ENCODE measurements around the gene EML5. TPM values are rescaled to one million over a fixed set of nuclear protein-coding genes. Genes with fewer than 3 reads are reported as not detected.

The EML5 gene
- total and polyA plus RNA-seq, 2 donors (not counting 3 experiments of a cell fraction or from before 2014, with no cell fraction given) = not detected

DNA sequence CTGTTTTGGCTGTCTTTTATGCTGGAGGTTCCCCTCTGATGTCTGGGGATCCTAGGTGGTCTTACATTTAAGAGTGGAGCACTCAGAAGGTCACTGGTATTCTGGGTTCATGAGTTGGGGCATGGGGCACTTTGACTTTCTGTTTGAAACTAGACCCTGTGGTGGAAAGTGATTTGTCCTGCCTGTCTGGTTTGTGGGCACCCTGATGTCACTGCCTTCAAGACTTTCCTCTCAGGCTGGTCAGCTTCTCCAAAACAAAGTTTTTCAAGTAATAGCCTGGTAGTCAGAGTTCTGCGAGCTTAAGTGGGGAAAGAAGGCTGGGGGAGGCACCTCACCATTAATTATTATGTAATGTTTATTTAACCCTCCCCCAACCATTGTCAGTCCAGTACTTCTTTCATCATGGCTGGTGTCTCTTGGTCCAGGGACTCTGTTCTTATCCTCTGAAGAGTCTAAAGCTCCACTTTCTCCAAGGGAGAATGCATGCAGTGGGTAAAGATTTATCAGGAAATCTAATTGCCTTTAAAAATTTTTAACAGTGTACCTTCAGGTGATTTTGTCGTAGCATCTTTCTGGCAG, 194.6 kb downstream of the EML5 start:
- no peaks in the 10 kb centered on the region for H3K4me1 ChIP-seq (ENCODE audit: control insufficient read depth, extremely low read depth, insufficient read depth, low read length)
- no TSS peak for BruUV-seq (replicated peaks)
- TF ChIP-seq EZH2 (IDR thresholded peaks at IDR 0.05; ENCODE audit: borderline replicate concordance, low read depth, low read length, severe bottlenecking) = no peak
- no peak for TF ChIP-seq FOS (IDR thresholded peaks at IDR 0.05; ENCODE audit: borderline replicate concordance, insufficient read depth, low read length)
- TF ChIP-seq, protein P1, sequence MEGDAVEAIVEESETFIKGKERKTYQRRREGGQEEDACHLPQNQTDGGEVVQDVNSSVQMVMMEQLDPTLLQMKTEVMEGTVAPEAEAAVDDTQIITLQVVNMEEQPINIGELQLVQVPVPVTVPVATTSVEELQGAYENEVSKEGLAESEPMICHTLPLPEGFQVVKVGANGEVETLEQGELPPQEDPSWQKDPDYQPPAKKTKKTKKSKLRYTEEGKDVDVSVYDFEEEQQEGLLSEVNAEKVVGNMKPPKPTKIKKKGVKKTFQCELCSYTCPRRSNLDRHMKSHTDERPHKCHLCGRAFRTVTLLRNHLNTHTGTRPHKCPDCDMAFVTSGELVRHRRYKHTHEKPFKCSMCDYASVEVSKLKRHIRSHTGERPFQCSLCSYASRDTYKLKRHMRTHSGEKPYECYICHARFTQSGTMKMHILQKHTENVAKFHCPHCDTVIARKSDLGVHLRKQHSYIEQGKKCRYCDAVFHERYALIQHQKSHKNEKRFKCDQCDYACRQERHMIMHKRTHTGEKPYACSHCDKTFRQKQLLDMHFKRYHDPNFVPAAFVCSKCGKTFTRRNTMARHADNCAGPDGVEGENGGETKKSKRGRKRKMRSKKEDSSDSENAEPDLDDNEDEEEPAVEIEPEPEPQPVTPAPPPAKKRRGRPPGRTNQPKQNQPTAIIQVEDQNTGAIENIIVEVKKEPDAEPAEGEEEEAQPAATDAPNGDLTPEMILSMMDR (IDR thresholded peaks at IDR 0.05; ENCODE audit: extremely low read depth in 1 of 2, insufficient read depth in 1 of 2, low read depth in 1 of 2, low read length in 2 of 2) = no peak
- TF ChIP-seq, protein P2, sequence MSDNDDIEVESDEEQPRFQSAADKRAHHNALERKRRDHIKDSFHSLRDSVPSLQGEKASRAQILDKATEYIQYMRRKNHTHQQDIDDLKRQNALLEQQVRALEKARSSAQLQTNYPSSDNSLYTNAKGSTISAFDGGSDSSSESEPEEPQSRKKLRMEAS (IDR thresholded peaks at IDR 0.05; ENCODE audit: insufficient read depth, insufficient read length) = no peak
- no peak for TF ChIP-seq JUN (IDR thresholded peaks at IDR 0.05; ENCODE audit: borderline replicate concordance, insufficient read depth, insufficient read length, low read depth)
- no peak for TF ChIP-seq POLR2A (IDR thresholded peaks at IDR 0.05; ENCODE audit: low read depth, low read length)
- TF ChIP-seq GATA2 (IDR thresholded peaks at IDR 0.05; ENCODE audit: insufficient read depth, insufficient read length, low read depth, low read length) = no peak
- H4K20me1 ChIP-seq (replicated peaks; ENCODE audit: control insufficient read depth, extremely low read depth, insufficient read depth, low read length) = no peaks in the 10 kb centered on the region
- ChIA-PET POLR2A (no interaction called here), CTCF (no interaction called here)
- H2AFZ ChIP-seq (ENCODE audit: low read depth, low read length) = no peak overlapping the region
- H3K9me1 ChIP-seq (replicated peaks; ENCODE audit: control insufficient read depth, extremely low read depth, insufficient read depth, low read length) = no peaks in the 10 kb centered on the region
- FAIRE-seq (no peak), DNase-seq (ENCODE audit: low read depth, low spot score) (no peak)
- intact Hi-C loops (cut with micrococcal nuclease) (no loop called here), dilution Hi-C loops (cut with MboI; ENCODE audit: extremely low pct_ligation_motif_present, low sequenced_read_pairs) (no loop called here)
- peaks cover 26 to 34% of the 10 kb centered on the region in 2 experiments for H3K36me3 ChIP-seq (ENCODE audit: control insufficient read depth in 2 of 2, extremely low read depth in 1 of 2, insufficient read depth in 2 of 2, low read length in 2 of 2)
- no peak overlapping the region for H3K4me2 ChIP-seq (ENCODE audit: insufficient read depth, low read length)
- no peak overlapping the region for H3K4me3 ChIP-seq (replicated peaks in 1 of 3; ENCODE audit: insufficient read depth in 1 of 3, low read depth in 1 of 3, low read length in 3 of 3)
- no peaks in the 10 kb centered on the region for H3K9me3 ChIP-seq (replicated peaks; ENCODE audit: control insufficient read depth, insufficient read depth, low read length)
- no peaks in the 10 kb centered on the region for H3K79me2 ChIP-seq (ENCODE audit: control insufficient read depth, insufficient read depth, low read length)
- H3K27me3 ChIP-seq (ENCODE audit: control insufficient read depth in 2 of 2, insufficient read depth in 2 of 2, low read length in 2 of 2) = no peaks in the 10 kb centered on the region
- no peak overlapping the region for H3K9ac ChIP-seq (replicated peaks; ENCODE audit: extremely low read depth, insufficient read depth, low read length)
- H3K27ac ChIP-seq (ENCODE audit: insufficient read depth, low read depth, low read length) = no peak overlapping the region

All from endothelial cell of umbilical vein (primary cell).